DOHH2 (cell line): ENCODE results near the gene GP1BB.

Source experiments
- CTCF ChIP-seq: fragments of 200-600 bp; sonication (generic); IDR thresholded peaks from one replicate; pipeline ENCODE4 v1.5.1; 2014; ENCODE audit warnings: antibody characterized with exemption, mild to moderate bottlenecking, low read depth, low read length; ENCODE audit not compliant: poor library complexity, severe bottlenecking
- EZH2phosphoT487 ChIP-seq: fragments of 200-600 bp; sonication (generic); IDR thresholded peaks from 2 replicates; pipeline ENCODE4 v1.6.1; 2017; ENCODE audit warnings: borderline replicate concordance, mild to moderate bottlenecking, antibody characterized with exemption, low read length, moderate library complexity, mixed read lengths

DNA sequence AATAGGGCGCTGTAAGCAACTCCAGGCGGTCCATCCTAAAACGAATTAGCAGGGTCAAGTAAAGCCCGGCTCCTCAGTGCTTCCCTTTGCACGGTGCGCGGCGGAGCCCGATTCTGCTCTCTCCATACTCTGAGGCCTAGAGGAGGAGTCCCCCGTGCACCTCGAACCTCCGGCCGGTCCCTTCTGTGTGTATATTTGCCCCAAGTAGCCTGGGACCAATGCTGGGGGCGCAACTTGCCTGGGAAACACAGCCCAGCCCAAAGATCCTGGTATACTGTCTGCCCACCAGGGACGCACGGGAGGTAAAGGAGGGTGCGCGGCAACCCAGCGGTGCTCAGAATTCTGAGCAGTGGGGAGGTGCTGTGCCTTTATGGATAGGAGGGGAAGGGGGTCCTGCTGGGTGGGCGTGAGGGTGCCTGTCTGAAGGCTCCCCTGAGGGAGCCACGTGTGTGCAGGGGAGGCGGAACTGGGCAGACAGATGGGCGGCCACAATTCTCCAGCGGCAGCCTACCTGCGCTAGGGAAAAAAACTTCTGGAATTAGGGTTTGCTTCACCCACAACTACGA lies 32.5 kb downstream of the GP1BB start:
- TF ChIP-seq CTCF (no peak), EZH2phosphoT487 (no peak)
